ENCODE results near the gene RBM26. TPM values are rescaled to one million over a fixed set of nuclear protein-coding genes. Genes with fewer than 3 reads are reported as not detected.

Gene RBM26
- total RNA-seq, 4 donors from 2014 or later, result 21.1 to 43.1 (median 26.9) TPM

- TF ChIP-seq CTCF (IDR thresholded peaks at IDR 0.05), result no peak
- no peak for TF ChIP-seq POLR2A (IDR thresholded peaks at IDR 0.05)
- TF ChIP-seq POLR2AphosphoS5 (IDR thresholded peaks at IDR 0.05), result no peak
- TF ChIP-seq EP300 (IDR thresholded peaks at IDR 0.05), result no peak
- H3K36me3 ChIP-seq, result no peaks in the 10 kb centered on the region
- no peak for ATAC-seq
- no peak overlapping the region for H3K4me3 ChIP-seq
- no peaks in the 10 kb centered on the region for H3K27me3 ChIP-seq
- no peaks in the 10 kb centered on the region for H3K9me3 ChIP-seq
- no peak overlapping the region for H3K27ac ChIP-seq
- WGBS, 2 donors (ENCODE audit: low coverage in 1 of 2), result 54 to 58% methylated on average over 5 to 8 of the region's 9 CpGs
- H3K4me1 ChIP-seq, result no peaks in the 10 kb centered on the region
Observed at GRCh38 chr13:79287939-79288795, 117.9 kb downstream of the RBM26 start.

DNA sequence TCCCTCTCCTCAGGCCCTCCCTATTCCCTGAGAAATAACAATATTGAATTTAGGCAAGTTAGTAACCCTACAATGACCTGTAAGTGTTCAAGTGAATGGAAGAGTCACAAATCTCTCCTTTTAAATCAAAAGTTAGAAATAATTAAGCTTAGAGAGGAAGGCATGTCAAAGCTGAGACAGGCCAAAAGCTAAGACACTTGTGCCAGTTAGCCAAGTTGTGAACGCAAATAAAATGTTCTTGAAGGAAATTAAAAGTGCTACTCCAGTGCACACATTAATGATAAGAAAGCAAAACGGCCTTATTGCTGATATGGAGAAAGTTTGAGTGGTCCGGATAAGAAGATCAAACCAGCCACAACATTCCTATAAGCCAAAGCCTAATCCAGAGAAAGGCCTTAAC is 120.9 kb downstream of the RBM26 start:
- H3K27me3 ChIP-seq, result no peaks in the 10 kb centered on the region
- H3K4me1 ChIP-seq, result no peaks in the 10 kb centered on the region
- no peaks in the 10 kb centered on the region for H3K9me3 ChIP-seq
- WGBS, 2 donors (ENCODE audit: low coverage in 1 of 2), result 67 to 69% methylated on average over 3 of the region's 3 CpGs
- TF ChIP-seq POLR2AphosphoS5 (IDR thresholded peaks at IDR 0.05), result no peak
- TF ChIP-seq EP300 (IDR thresholded peaks at IDR 0.05), result no peak
- no peak for TF ChIP-seq POLR2A (IDR thresholded peaks at IDR 0.05)
- no peak for TF ChIP-seq CTCF (IDR thresholded peaks at IDR 0.05)
- H3K4me3 ChIP-seq, result no peak overlapping the region
- no peaks in the 10 kb centered on the region for H3K36me3 ChIP-seq
- ATAC-seq, result no peak
- H3K27ac ChIP-seq, result no peak overlapping the region

- no peak for ATAC-seq
- Histone ChIP-seq H3K27me3 (no peaks in the 10 kb centered on the region), H3K4me3 (no peak overlapping the region), H3K4me1 (no peaks in the 10 kb centered on the region), H3K36me3 (no peaks in the 10 kb centered on the region), H3K9me3 (no peaks in the 10 kb centered on the region), H3K27ac (no peak overlapping the region)
- WGBS, 2 donors (ENCODE audit: low coverage in 1 of 2), result 73 to 100% methylated on average over 2 of the region's 2 CpGs
- TF ChIP-seq CTCF (IDR thresholded peaks at IDR 0.05), result no peak
- no peak for TF ChIP-seq EP300 (IDR thresholded peaks at IDR 0.05)
- no peak for TF ChIP-seq POLR2A (IDR thresholded peaks at IDR 0.05)
- TF ChIP-seq POLR2AphosphoS5 (IDR thresholded peaks at IDR 0.05), result no peak
Observed at GRCh38 chr13:79283742-79284141, 122.3 kb downstream of the RBM26 start.

- H3K27ac ChIP-seq, result no peak overlapping the region
- 56 to 58% methylated on average over 3 of the region's 3 CpGs for WGBS, 2 donors (ENCODE audit: low coverage in 1 of 2)
- H3K4me1 ChIP-seq, result no peaks in the 10 kb centered on the region
- ATAC-seq, result no peak
- no peaks in the 10 kb centered on the region for H3K27me3 ChIP-seq
- H3K4me3 ChIP-seq, result no peak overlapping the region
- no peaks in the 10 kb centered on the region for H3K36me3 ChIP-seq
- TF ChIP-seq CTCF (IDR thresholded peaks at IDR 0.05), result no peak
- no peaks in the 10 kb centered on the region for H3K9me3 ChIP-seq
Observed at GRCh38 chr13:79282976-79283375, 123.1 kb downstream of the RBM26 start.

DNA sequence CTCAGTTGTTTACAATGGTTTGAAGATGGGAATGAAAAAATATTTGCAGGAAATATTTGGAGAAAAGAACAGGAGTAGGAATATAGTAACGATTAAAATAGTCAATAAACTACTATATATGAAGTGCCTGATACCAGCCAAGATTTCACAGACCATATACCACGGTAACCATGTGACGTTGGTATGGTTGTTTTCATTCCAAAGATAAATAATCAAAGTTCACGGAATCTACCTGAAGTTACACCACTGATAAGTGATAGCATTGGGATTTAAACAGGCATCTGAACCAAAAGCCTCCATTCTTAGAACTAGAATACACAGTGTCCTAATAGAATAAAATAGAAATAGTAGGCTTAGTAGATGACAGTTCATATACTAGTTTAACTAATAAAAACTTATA is 123.5 kb downstream of the RBM26 start:
- Histone ChIP-seq H3K4me1 (no peaks in the 10 kb centered on the region), H3K27ac (no peak overlapping the region), H3K27me3 (no peaks in the 10 kb centered on the region), H3K9me3 (no peaks in the 10 kb centered on the region), H3K4me3 (no peak overlapping the region), H3K36me3 (no peaks in the 10 kb centered on the region)
- WGBS, 2 donors (ENCODE audit: low coverage in 1 of 2), result 46 to 58% methylated on average over 4 of the region's 4 CpGs
- ATAC-seq, result no peak
- TF ChIP-seq EP300 (IDR thresholded peaks at IDR 0.05) (no peak), CTCF (IDR thresholded peaks at IDR 0.05) (no peak)

Data from gastroesophageal sphincter (tissue), 4 donors.